ENCODE results near the gene CDKAL1. TPM values are rescaled to one million over a fixed set of nuclear protein-coding genes. Genes with fewer than 3 reads are reported as not detected.
A peak's percentile ranks its signal among the peaks of the same experiment; 100 is the strongest.

The CDKAL1 gene
- total and polyA plus RNA-seq, 2 of the 8 experiments (the other 6 are each of a cell fraction or from before 2014, with no cell fraction given): 8.4 to 24.6 TPM

DNA sequence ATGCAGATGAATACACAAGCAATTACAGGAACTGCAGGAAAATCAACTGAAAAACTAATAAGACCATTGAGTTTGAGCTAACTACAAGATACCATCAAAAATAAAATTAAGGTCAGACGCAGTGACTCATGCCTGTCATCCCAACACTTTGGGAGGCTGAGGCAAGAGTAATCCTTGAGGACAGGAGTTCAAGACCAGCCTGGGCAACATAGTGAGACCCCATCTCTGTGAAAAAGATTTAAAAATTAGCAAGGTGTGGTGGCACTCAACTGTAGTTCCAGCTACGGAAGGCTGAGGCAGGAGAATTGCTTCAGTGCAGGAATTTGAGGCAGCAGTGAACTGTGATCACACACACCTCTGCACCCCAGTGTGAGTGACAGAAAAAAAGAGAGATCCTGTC, 639.4 kb downstream of the CDKAL1 start:
- no peak for DNase-seq (ENCODE audit: low read depth in 1 of 2, low spot score in 2 of 2)
- WGBS, 2 experiments (ENCODE audit: extremely low coverage in 1 of 2, insufficient coverage in 1 of 2, insufficient read length in 1 of 2, insufficient replicate concordance in 2 of 2, low coverage in 1 of 2, low lambda C conversion rate in 2 of 2, missing lambda C conversion rate in 1 of 2): 91% methylated on average over 2 of the region's 2 CpGs; no CpG with 5 or more reads in 1 of the 2 experiments
- Histone ChIP-seq H2BK5ac (ENCODE audit: low read depth, low read length) (0 out of 2 replicates have a peak overlapping the region, but pooled peaks have one; percentile 32), H3K14ac (ENCODE audit: insufficient read length) (no peak overlapping the region), H3K27me3 (replicated peaks in 1 of 4; ENCODE audit: control insufficient read depth in 3 of 4, extremely low read depth in 1 of 4, insufficient read depth in 3 of 4, low read length in 3 of 4) (peaks cover 0 to 1% (median 0%) of the 10 kb centered on the region in 4 experiments; a peak in 1 of 7 replicates), H4K8ac (ENCODE audit: extremely low read depth, insufficient read depth, low read length) (no peak overlapping the region), H3K56ac (replicated peaks; ENCODE audit: insufficient read length, low read depth, low read length) (no peak overlapping the region), H3K4me3 (ENCODE audit: extremely low read depth in 1 of 4, insufficient read depth in 2 of 4, low read depth in 3 of 4, low read length in 4 of 4) (no peak overlapping the region), H4K20me1 (replicated peaks in 1 of 2; ENCODE audit: control insufficient read depth in 1 of 2, insufficient read depth in 2 of 2, low read length in 2 of 2) (no peaks in the 10 kb centered on the region), H3K4ac (replicated peaks; ENCODE audit: insufficient read length, low read depth, low read length) (no peak overlapping the region), H2BK12ac (ENCODE audit: low read depth, low read length) (no peak overlapping the region), H3K27ac (ENCODE audit: low read depth, low read length) (no peak overlapping the region), H2BK20ac (ENCODE audit: low read length) (no peak overlapping the region), H3K23me2 (ENCODE audit: low read depth, low read length) (no peaks in the 10 kb centered on the region), H3K9me3 (ENCODE audit: insufficient read depth in 2 of 2, low read depth in 1 of 2, low read length in 1 of 2) (no peaks in the 10 kb centered on the region), H3K36me3 (ENCODE audit: control insufficient read depth in 2 of 4, insufficient read depth in 4 of 4, low read length in 3 of 4) (no peaks in the 10 kb centered on the region), H3K9ac (replicated peaks in 1 of 4; ENCODE audit: extremely low read depth in 1 of 4, low read depth in 3 of 4, low read length in 3 of 4) (no peak overlapping the region), H3K79me1 (ENCODE audit: low read depth, low read length) (no peaks in the 10 kb centered on the region), H4K5ac (ENCODE audit: insufficient read length, low read depth, low read length) (no peak overlapping the region), H3K4me1 (replicated peaks in 1 of 4; ENCODE audit: control insufficient read depth in 3 of 4, insufficient read depth in 4 of 4, low read length in 3 of 4) (no peaks in the 10 kb centered on the region), H2AK5ac (ENCODE audit: low read depth, low read length) (no peak overlapping the region), H2AFZ (ENCODE audit: low read length) (no peak overlapping the region), H3K23ac (ENCODE audit: insufficient read length) (no peak overlapping the region), H3K4me2 (ENCODE audit: insufficient read depth in 1 of 2, low read depth in 2 of 2, low read length in 2 of 2) (no peak overlapping the region), H4K91ac (replicated peaks; ENCODE audit: insufficient read length, low read length) (no peak overlapping the region), H2BK15ac (ENCODE audit: low read length) (no peak overlapping the region), H2BK120ac (replicated peaks; ENCODE audit: low read depth, low read length) (no peak overlapping the region), H3K18ac (ENCODE audit: extremely low read depth, low read length) (no peak overlapping the region), H3K79me2 (ENCODE audit: control insufficient read depth in 1 of 2, insufficient read depth in 2 of 2, low read length in 2 of 2) (no peaks in the 10 kb centered on the region)
- POLR2A ChIA-PET (ENCODE audit: partially characterized antibody): interaction anchor here (0.7 kb wide), 2 partner anchors 28 to 46 kb away, joined by 3 read pairs; no protein-coding TSS in a partner anchor
- peak; percentile 74 for FAIRE-seq
- CTCF ChIA-PET (ENCODE audit: partially characterized antibody): no interaction called here
- peak; percentile 69; the same call in 1 of the 2 replicates for TF ChIP-seq KDM1A (IDR thresholded peaks at IDR 0.05; ENCODE audit: borderline replicate concordance, low read length)
- no peak for TF ChIP-seq RXRA (IDR thresholded peaks at IDR 0.05; ENCODE audit: insufficient read depth, low read depth, low read length)
- TF ChIP-seq TCF12 (IDR thresholded peaks at IDR 0.05; ENCODE audit: low read depth, low read length): no peak

Data from H1 (cell line).